CMK (cell line): ENCODE data around the gene REM1.

Experiments
- DNase-seq: peaks from one replicate; pipeline ENCODE4 v3.0.0-alpha.2; 2010; ENCODE audit warnings: low read depth

The REM1 gene

DNA sequence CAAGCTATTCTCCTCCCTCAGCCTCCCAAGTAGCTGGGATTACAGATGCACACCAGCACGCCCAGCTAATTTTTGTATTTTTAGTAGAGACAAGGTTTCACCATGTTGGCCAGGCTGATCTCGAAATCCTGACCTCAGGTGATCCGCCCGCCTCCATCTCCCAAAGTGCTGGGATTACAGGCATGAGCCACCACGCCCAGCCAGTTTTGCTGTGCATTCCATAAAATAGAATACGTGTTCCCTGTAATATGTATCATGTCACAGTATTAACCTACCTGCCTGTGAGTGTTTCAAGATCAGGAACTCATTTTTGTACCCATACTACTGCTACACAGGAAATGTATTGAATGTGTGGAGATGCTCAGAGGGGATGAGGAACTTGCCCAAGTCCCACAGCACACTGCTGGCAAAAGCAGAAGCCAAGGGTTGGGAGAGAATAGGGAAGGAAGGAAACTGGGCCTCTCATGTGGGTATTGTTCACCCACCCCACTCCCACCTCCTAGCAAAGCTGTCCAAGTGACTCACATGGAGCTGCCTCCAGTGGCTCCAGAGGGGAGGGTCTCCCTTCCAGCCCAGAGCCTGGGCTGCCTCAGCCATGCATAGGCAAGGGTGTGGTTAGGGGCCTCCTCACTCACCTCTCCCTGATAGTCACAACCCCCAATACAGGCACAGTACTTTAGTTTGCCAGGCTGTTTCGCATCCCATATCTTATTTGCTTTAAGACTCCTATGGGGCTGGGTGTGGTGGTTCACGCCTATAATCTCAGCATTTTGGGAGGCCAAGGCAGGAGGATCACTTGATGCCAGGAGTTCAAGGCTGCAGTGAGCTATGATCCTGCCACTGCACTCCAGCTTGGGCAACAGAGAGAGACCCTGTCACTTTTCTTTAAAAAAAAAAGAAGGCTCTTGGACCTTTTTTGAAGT lies 48.5 kb downstream of the REM1 start:
- no peak for DNase-seq

DNA sequence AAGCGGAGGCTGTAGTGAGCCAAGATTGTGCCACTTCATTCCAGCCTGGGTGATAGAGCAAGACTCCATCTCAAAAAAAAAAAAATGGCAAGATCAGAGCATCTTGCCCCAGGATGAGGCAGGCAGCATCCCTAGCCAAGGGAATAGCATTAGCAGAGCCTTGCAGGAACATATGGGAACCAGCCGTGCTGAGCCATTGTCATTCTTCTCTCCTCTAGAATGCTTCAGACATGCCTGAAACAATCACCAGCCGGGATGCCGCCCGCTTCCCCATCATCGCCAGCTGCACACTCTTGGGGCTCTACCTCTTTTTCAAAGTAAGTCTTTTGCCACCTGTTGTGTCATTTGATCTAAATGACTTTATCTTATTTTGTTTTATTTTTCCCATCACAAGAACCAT lies 52.2 kb downstream of the REM1 start:
- DNase-seq = no peak
